ENCODE measurements around the gene LRRC28. TPM values are rescaled to one million over a fixed set of nuclear protein-coding genes. Genes with fewer than 3 reads are reported as not detected.

The LRRC28 gene
- polyA plus RNA-seq, 3 donors: 34.0 to 39.2 (median 37.9) TPM

GRCh38 chr15:99413955-99414754 lies 162.9 kb downstream of the LRRC28 start:
- DNase-seq (ENCODE audit: low read depth in 3 of 3, low spot score in 2 of 3): no peak

DNA sequence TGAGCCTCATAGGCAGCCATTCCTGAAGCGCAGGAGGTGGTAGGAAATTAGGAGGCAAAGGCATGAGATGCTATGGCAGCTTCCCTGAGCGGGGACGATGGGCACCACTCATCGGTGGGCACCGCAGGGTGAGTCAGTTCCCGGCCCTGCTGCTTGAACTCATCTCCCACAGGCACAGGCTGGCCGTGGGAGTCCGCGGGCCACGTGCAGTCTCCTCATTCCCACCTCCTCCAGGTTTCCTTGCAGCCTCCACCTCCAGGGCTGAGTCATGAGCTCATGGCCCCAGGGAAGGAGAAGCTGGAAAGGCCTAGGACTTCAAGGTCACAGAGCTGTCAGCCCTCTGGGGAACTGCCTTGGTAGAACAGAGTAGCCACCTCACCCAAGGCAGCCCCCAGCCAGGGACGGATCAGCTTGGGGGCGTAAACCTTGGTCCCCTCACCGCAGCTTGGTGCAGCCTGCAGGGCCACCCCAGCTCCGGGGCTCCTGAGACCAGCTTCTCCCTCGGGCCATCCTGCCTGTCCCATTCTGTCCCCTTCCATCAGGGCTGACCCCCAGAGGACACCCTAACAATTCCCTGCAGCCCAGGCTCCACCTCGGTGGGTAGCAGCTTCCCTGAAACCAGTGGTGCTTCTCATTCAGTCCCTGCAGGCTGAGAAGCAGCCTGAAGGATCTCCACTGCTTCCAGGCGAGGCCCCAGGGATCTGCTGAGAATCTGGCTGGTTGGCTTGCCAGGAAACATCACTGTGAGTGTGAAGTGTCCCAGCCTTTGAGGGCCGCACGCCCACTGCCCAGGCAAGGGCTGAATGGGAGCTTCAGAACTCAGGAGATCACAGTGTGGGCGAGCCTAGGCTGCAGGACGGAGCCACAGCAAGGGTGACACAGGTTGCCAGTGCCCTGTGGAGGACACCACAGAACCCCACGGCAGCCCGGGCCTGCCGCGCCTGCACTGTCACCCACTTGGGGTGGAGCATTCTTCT lies 163.8 kb downstream of the LRRC28 start:
- no peak for DNase-seq (ENCODE audit: low read depth in 3 of 3, low spot score in 2 of 3)

- DNase-seq (ENCODE audit: low read depth in 3 of 3, low spot score in 2 of 3): no peak
Measured at GRCh38 chr15:99416191-99417188, 165.2 kb downstream of the LRRC28 start.

GRCh38 chr15:99421172-99421656 lies 169.9 kb downstream of the LRRC28 start:
- DNase-seq (ENCODE audit: low read depth in 3 of 3, low spot score in 2 of 3): no peak

DNA sequence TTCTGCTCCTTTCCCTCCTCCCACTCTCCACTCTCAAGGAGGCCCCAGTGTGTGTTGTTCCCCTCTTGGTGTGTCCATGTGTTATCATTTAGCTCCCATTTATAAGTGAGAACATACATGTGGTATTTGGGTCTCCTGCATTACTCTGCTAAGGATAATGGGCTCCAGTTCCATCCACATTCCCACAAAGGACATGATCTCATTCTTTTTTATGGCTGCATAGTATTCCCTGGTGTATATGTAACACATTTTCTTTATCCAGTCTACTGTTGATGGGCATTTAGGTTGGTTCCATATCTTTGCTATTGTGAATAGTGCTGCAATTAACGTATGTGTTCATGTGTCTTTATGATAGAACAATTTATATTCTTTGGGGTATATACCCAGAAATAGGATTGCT lies 170.5 kb downstream of the LRRC28 start:
- no peak for DNase-seq (ENCODE audit: low read depth in 3 of 3, low spot score in 2 of 3)

GRCh38 chr15:99423186-99424130 lies 172.2 kb downstream of the LRRC28 start:
- DNase-seq (ENCODE audit: low read depth in 3 of 3, low spot score in 2 of 3): no peak

GRCh38 chr15:99424131-99424571 lies 172.9 kb downstream of the LRRC28 start:
- DNase-seq (ENCODE audit: low read depth in 3 of 3, low spot score in 2 of 3): no peak

GRCh38 chr15:99424978-99425656 lies 173.8 kb downstream of the LRRC28 start:
- no peak for DNase-seq (ENCODE audit: low read depth in 3 of 3, low spot score in 2 of 3)

GRCh38 chr15:99425657-99426301 lies 174.5 kb downstream of the LRRC28 start:
- DNase-seq (ENCODE audit: low read depth in 3 of 3, low spot score in 2 of 3): no peak

DNA sequence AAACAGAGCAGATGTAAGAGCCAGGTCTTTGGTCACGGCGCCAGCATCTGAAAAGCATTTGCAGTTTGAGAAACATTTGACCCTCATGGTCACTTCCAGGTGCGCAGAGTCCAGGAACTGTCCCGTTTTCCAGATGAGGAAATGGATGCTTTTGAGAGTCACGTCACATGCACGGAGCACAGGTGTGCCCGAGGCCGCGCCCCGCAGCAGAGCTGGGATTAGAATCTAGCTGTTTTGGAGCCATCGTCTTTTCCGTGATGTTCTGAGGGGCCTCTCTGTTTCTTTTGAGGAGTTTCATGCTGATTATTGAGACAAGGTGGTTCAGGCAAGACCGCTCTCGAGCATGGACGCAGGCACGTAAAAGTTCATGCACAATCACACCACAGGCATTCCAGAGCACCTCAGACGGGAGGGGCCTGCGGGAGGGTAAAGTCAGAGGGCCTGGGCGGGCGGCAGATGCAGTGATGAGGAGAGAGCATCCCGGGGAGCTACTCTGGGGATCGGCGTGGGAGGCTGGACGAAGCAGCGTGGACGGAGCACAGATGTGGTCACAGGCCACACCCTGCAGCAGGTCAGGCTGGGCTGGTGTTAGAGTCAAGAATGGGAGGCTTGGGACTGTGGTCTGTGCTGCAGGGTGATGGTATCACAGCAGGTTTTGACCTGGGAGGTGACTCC lies 175.3 kb downstream of the LRRC28 start:
- DNase-seq (ENCODE audit: low read depth in 3 of 3, low spot score in 2 of 3): no peak

- no peak for DNase-seq (ENCODE audit: low read depth in 3 of 3, low spot score in 2 of 3)
Measured at GRCh38 chr15:99427210-99427609, 175.9 kb downstream of the LRRC28 start.

GRCh38 chr15:99427668-99428361 lies 176.5 kb downstream of the LRRC28 start:
- DNase-seq (ENCODE audit: low read depth in 3 of 3, low spot score in 2 of 3): no peak

- no peak for DNase-seq (ENCODE audit: low read depth in 3 of 3, low spot score in 2 of 3)
Measured at GRCh38 chr15:99429681-99430081, 178.4 kb downstream of the LRRC28 start.

DNA sequence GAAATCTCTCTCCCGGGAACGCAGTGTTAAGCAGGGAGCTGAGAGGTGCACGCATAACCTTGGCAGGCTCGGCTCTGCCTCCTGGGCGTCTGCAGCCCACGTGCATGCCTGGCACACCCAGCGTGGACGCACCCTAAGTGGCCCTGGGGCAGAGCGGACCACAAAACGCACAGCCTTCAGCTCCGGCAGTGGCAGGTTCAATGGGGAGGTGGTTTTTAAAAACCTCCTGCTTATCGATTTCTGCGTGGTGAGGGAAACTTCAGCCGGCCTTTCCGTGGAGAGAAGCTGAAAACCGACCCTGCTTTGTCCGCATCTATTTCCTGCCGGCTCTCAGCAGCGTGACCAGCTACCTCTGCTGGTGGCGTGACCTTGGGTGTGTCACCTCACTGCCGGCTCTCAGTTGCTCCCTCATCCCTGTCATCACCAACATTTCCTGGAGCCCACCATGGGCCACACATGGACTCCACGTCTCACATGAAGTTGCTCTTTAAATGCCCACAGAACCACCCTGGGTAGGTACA lies 179.7 kb downstream of the LRRC28 start:
- DNase-seq (ENCODE audit: low read depth in 3 of 3, low spot score in 2 of 3): no peak

DNA sequence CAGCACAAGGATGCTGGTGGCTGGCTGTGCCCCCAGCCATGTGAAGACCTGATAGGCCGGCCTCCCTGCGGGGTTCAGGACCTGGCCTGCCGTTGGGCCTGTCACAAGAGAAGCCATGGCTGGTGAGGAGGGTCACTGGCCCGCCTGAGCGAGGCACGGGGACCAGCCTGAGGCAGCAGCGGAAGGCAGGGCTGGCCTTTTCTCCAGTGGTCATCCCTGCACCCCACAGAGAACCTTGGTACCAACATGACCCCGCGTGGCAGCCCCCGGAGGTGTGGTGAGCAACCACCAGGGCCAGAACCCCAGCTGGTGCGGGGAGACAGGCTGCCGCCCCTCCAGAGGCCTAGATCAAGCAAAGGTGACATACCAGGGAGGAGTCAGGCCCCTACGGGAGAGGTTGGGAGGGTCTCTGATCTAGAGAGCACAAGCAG lies 180.4 kb downstream of the LRRC28 start:
- no peak for DNase-seq (ENCODE audit: low read depth in 3 of 3, low spot score in 2 of 3)

DNA sequence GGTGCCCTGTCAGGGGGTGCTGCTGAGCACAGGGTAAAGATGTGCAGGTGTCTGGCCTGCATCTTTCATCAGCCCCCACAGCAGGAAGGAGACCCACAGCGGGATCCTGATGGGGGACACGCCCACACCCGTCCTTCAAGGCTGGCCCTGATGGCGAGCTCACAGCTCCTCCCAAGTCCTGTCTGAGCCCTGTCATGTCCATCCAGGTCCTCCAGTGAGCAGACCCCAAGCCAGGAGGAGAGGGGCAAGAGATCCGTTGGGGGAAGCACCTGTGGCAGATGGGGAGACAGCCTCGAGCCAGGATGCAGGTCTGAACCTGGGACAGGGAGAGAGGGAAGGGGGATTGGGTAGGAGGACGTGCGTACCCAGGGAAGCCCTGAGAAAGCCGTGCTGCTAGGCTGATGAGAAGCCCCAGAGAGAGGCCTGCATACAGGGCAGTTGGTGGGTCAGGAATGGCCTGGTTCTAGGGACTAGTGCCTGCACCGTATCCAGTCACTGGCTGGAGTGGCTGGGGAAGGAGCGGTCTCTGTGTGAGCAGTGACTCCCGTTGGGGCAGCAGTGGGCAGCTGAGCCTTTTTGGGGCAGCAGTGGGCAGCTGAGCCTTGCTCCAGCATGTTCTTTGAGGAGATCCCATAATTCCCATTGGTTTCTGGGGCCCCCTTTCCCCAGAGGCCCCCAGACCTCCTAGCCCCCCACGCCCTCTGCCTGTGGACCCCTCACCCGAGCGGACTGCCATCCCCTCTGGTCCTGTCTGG lies 181.2 kb downstream of the LRRC28 start:
- DNase-seq (ENCODE audit: low read depth in 3 of 3, low spot score in 2 of 3): no peak
